Naive B cell (primary cell): Measurements from ENCODE around the gene SMIM12. TPM values are rescaled to one million over a fixed set of nuclear protein-coding genes. Genes with fewer than 3 reads are reported as not detected.

ENCODE experiments used
- polyA plus RNA-seq, 6 donors: library from polyadenylated mRNA; unstranded; fragments of 300-500 nt; fragmentation: Illumina TruSeq; gene quantifications; one replicate each; pipeline ENCODE4 v1.2.3, GENCODE V29; 2021; ENCODE audit warnings: low read depth in 6 of 6

Gene SMIM12
- polyA plus RNA-seq, 6 donors from 2014 or later, result 66.8 to 124 (median 73.1) TPM

Other genes starting within 250 kb of the SMIM12 start
- gene GJB5, start 104.7 kb downstream of the SMIM12 start, polyA plus RNA-seq, result not detected
- not detected for gene GJB4, start 100.0 kb downstream of the SMIM12 start, polyA plus RNA-seq
- not detected for gene GJB3, start 78.5 kb downstream of the SMIM12 start, polyA plus RNA-seq
- not detected for gene GJA4, start 66.8 kb downstream of the SMIM12 start, polyA plus RNA-seq
- gene DLGAP3, start 69.9 kb upstream of the SMIM12 start, polyA plus RNA-seq, result 1 to 10 TPM in 1 of 6 donors, under 1 TPM in 4, not detected in 1; 0.25 to 1.4 (median 0.41) TPM
- 10 to 100 TPM; 36.0 to 89.6 (median 77.9) TPM for gene TMEM35B, start 125.6 kb upstream of the SMIM12 start, polyA plus RNA-seq
- 10 to 100 TPM in 4 of 6 donors, 1 to 10 TPM in 2; 8.0 to 18.9 (median 12.7) TPM for gene ZMYM6, start 172.2 kb upstream of the SMIM12 start, polyA plus RNA-seq
- 10 to 100 TPM; 10.7 to 15.7 (median 13.4) TPM for gene ZMYM1, start 219.6 kb upstream of the SMIM12 start, polyA plus RNA-seq